Neural cell (in vitro differentiated cells): Measurements from ENCODE around the gene PPFIA4. TPM values are rescaled to one million over a fixed set of nuclear protein-coding genes. Genes with fewer than 3 reads are reported as not detected.

Experiments used
- H2AFZ ChIP-seq: fragments of 200-600, 300-800 bp; sonication (generic), shearing (Covaris generic); 2 replicates; pipeline ENCODE4 v1.6.0; 2014; ENCODE audit warnings: low read depth, mild to moderate bottlenecking, antibody characterized with exemption, low read length, moderate library complexity
- H3F3A ChIP-seq: fragments of 200-600 bp; shearing (Covaris generic); 2 replicates; pipeline ENCODE4 v1.6.1; 2016; ENCODE audit warnings: mild to moderate bottlenecking, moderate library complexity, mixed read lengths, antibody characterized with exemption, low read length; ENCODE audit not compliant: insufficient read depth, poor library complexity, severe bottlenecking
- H3K27ac ChIP-seq: fragments of 200-600, 300-800 bp; sonication (generic), shearing (Covaris generic); 2 replicates; pipeline ENCODE4 v1.5.1; 2014; ENCODE audit warnings: mild to moderate bottlenecking, low read length, moderate library complexity
- H3K27me3 ChIP-seq: fragments of 300-800, 200-600 bp; sonication (generic), shearing (Covaris generic); 2 replicates; pipeline ENCODE4 v1.6.0; 2014; ENCODE audit warnings: mild to moderate bottlenecking, low read depth, low read length, moderate library complexity; ENCODE audit not compliant: insufficient read depth
- H3K36me3 ChIP-seq: fragments of 300-800, 200-600 bp; sonication (generic), shearing (Covaris generic); 2 replicates; pipeline ENCODE4 v1.5.1; 2014; ENCODE audit warnings: mild to moderate bottlenecking, antibody characterized with exemption, low read length, moderate library complexity; ENCODE audit not compliant: insufficient read depth
- H3K4me2 ChIP-seq: fragments of 300-800, 200-600 bp; sonication (generic), shearing (Covaris generic); 2 replicates; pipeline ENCODE4 v1.6.0; 2014; ENCODE audit warnings: mild to moderate bottlenecking, low read length
- H3K4me3 ChIP-seq: fragments of 300-800, 200-600 bp; sonication (generic), shearing (Covaris generic); 2 replicates; pipeline ENCODE4 v1.5.1; 2014; ENCODE audit warnings: mild to moderate bottlenecking, low read length, moderate library complexity
- H3K79me2 ChIP-seq: fragments of 200-600 bp; shearing (Covaris generic); replicated peaks from 2 replicates; pipeline ENCODE4 v1.6.0; 2014; ENCODE audit warnings: mild to moderate bottlenecking, low read length, moderate library complexity; ENCODE audit not compliant: insufficient read depth
- H3K9ac ChIP-seq: fragments of 300-800, 200-600 bp; sonication (generic), shearing (Covaris generic); 2 replicates; pipeline ENCODE4 v1.6.1; 2016; ENCODE audit warnings: mild to moderate bottlenecking, low read length, mixed read lengths
- H3K9me2 ChIP-seq: fragments of 200-600 bp; shearing (Covaris generic); 2 replicates; pipeline ENCODE4 v1.6.1; 2016; ENCODE audit warnings: mild to moderate bottlenecking, low read length, mixed read lengths; ENCODE audit not compliant: insufficient read depth
- H3K9me3 ChIP-seq: fragments of 200-600, 300-800 bp; sonication (generic), shearing (Covaris generic); 2 replicates; pipeline ENCODE4 v1.6.1; 2016; ENCODE audit warnings: mild to moderate bottlenecking, mixed run types, low read length, moderate library complexity, mixed read lengths
- H4K20me1 ChIP-seq: fragments of 200-600 bp; shearing (Covaris generic); 2 replicates; pipeline ENCODE4 v1.6.1; 2016; ENCODE audit warnings: mild to moderate bottlenecking, mixed run types; ENCODE audit not compliant: insufficient read depth
- CTCF ChIP-seq: fragments of 450-650 bp; IDR thresholded peaks from 2 replicates; pipeline ENCODE4 v1.5.1; 2014; ENCODE audit warnings: antibody characterized with exemption, mild to moderate bottlenecking, moderate library complexity; ENCODE audit not compliant: poor library complexity, severe bottlenecking
- EP300 ChIP-seq: fragments of 450-650 bp; conservative IDR thresholded peaks from 2 replicates; pipeline ENCODE4 v1.6.1; 2014; ENCODE audit warnings: antibody characterized with exemption, mild to moderate bottlenecking, moderate library complexity; ENCODE audit not compliant: poor library complexity, severe bottlenecking
- EZH2 ChIP-seq: fragments of 200-600, 300-800 bp; shearing (Covaris generic), sonication (generic); IDR thresholded peaks from 2 replicates; pipeline ENCODE4 v1.6.1; 2014; ENCODE audit warnings: antibody characterized with exemption, low read length, borderline replicate concordance, mild to moderate bottlenecking; ENCODE audit not compliant: insufficient read depth, poor library complexity, severe bottlenecking
- MXI1 ChIP-seq: fragments of 450-650 bp; conservative IDR thresholded peaks from 2 replicates; pipeline ENCODE4 v1.6.1; 2014; ENCODE audit warnings: antibody characterized with exemption, mild to moderate bottlenecking; ENCODE audit not compliant: poor library complexity, severe bottlenecking
- POLR2AphosphoS5 ChIP-seq: IDR thresholded peaks from 2 replicates; pipeline ENCODE4 v1.6.1; 2012
- RAD21 ChIP-seq: fragments of 450-650 bp; conservative IDR thresholded peaks from 2 replicates; pipeline ENCODE4 v1.6.1; 2014; ENCODE audit warnings: antibody characterized with exemption, mild to moderate bottlenecking, moderate library complexity
- REST ChIP-seq: IDR thresholded peaks from 2 replicates; pipeline ENCODE4 v1.6.1; 2012; ENCODE audit warnings: borderline replicate concordance
- SMC3 ChIP-seq: fragments of 450-650 bp; conservative IDR thresholded peaks from 2 replicates; pipeline ENCODE4 v1.6.1; 2014; ENCODE audit warnings: antibody characterized with exemption, mild to moderate bottlenecking, moderate library complexity; ENCODE audit not compliant: poor library complexity
- TAF1 ChIP-seq: IDR thresholded peaks from 2 replicates; pipeline ENCODE4 v1.6.1; 2012; ENCODE audit warnings: low read depth
- polyA plus RNA-seq: library from polyadenylated mRNA; depleted of rRNA; stranded (reverse); fragments of >200 nt; gene quantifications from 2 replicates; pipeline ENCODE4 v1.2.3, GENCODE V29; 2014

PPFIA4 gene
- polyA plus RNA-seq, 1 donor from 2014 or later, result 1.6 TPM

- H3K36me3 ChIP-seq, result no peaks in the 10 kb centered on the region
- H3K27me3 ChIP-seq, result no peaks in the 10 kb centered on the region
- no peak overlapping the region for H3K9ac ChIP-seq
- H3K4me3 ChIP-seq, result no peak overlapping the region
- TF ChIP-seq EP300 (no peak), SMC3 (no peak), MXI1 (no peak), TAF1 (no peak), EZH2 (no peak), CTCF (no peak), POLR2AphosphoS5 (no peak), RAD21 (no peak), REST (no peak)
- H3F3A ChIP-seq, result no peaks in the 10 kb centered on the region
- H3K27ac ChIP-seq, result no peak overlapping the region
- H3K9me2 ChIP-seq, result no peaks in the 10 kb centered on the region
- no peak overlapping the region for H3K4me2 ChIP-seq
- H3K9me3 ChIP-seq, result peaks cover 6% of the 10 kb centered on the region
- H2AFZ ChIP-seq, result no peak overlapping the region
- H4K20me1 ChIP-seq, result no peaks in the 10 kb centered on the region
- no peaks in the 10 kb centered on the region for H3K79me2 ChIP-seq
Observed at GRCh38 chr1:203091199-203091477, 64.8 kb downstream of the PPFIA4 start.

GRCh38 chr1:203091761-203092330 is 65.6 kb downstream of the PPFIA4 start:
- Histone ChIP-seq H2AFZ (no peak overlapping the region), H3K27ac (no peak overlapping the region), H3K36me3 (no peaks in the 10 kb centered on the region), H3K4me2 (no peak overlapping the region), H3K9me2 (no peaks in the 10 kb centered on the region), H3K27me3 (no peaks in the 10 kb centered on the region), H3K79me2 (no peaks in the 10 kb centered on the region), H3K4me3 (no peak overlapping the region), H4K20me1 (no peaks in the 10 kb centered on the region), H3K9ac (no peak overlapping the region), H3K9me3 (peaks cover 6% of the 10 kb centered on the region), H3F3A (no peaks in the 10 kb centered on the region)
- TF ChIP-seq EZH2 (no peak), CTCF (no peak), POLR2AphosphoS5 (no peak), TAF1 (no peak), RAD21 (no peak), EP300 (no peak), REST (no peak), SMC3 (no peak), MXI1 (no peak)
